LNCAP (cell line): ENCODE measurements around the gene KRT2.

Source experiments
- CTCF ChIP-seq: fragments of 450-650 bp; IDR thresholded peaks from 2 replicates; pipeline ENCODE4 v1.5.1; 2017; ENCODE audit warnings: mild to moderate bottlenecking

KRT2 gene

GRCh38 chr12:52651726-52652261 is at the start of gene KRT2:
Gene KRT2 (minus strand): TSS chr12:52652211. CDS start chr12:52652142, 69 bp downstream.
- no peak for TF ChIP-seq CTCF

- no peak for TF ChIP-seq CTCF
Measured at GRCh38 chr12:52701281-52701680, 49.3 kb upstream of the KRT2 start.

GRCh38 chr12:52699960-52700359 is 47.9 kb upstream of the KRT2 start:
- TF ChIP-seq CTCF, result no peak

- TF ChIP-seq CTCF, result no peak
Measured at GRCh38 chr12:52699373-52699772, 47.4 kb upstream of the KRT2 start.

GRCh38 chr12:52698651-52699340 is 46.8 kb upstream of the KRT2 start:
- TF ChIP-seq CTCF, result no peak

GRCh38 chr12:52697058-52697582 is 45.1 kb upstream of the KRT2 start:
- no peak for TF ChIP-seq CTCF

GRCh38 chr12:52696588-52696987 is 44.6 kb upstream of the KRT2 start:
- no peak for TF ChIP-seq CTCF
